ENCODE data around the gene STRN4.

STRN4 gene

DNA sequence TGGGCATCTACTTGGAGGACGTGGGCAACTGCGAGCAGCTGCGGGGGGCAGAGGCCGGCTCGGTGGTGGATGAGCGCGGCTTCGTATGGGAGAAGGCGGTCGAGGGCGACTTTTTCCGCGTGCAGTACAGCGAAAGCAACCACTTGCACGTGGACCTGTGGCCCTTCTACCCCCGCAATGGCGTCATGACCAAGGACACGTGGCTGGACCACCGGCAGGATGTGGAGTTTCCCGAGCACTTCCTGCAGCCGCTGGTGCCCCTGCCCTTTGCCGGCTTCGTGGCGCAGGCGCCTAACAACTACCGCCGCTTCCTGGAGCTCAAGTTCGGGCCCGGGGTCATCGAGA, 10.3 kb upstream of the STRN4 start:
- POLR2A ChIA-PET, result no interaction called here
- CTCF ChIA-PET, result interaction anchor here (0.7 to 12.3 kb wide), 16 partner anchors 9 to 366 kb away, joined by 3 to 278 read pairs (median 4); partner anchors contain the start of gene FKRP
- no peak for DNase-seq (ENCODE audit: low read depth, low spot score)
- no peak overlapping the region for H3K4me3 ChIP-seq (ENCODE audit: low read depth, low read length)
- no peak for TF ChIP-seq CTCF (IDR thresholded peaks at IDR 0.05; ENCODE audit: insufficient read depth, low read length, missing control alignments)

- DNase-seq (ENCODE audit: low read depth, low spot score), result no peak
- no peak overlapping the region for H3K4me3 ChIP-seq (ENCODE audit: low read depth, low read length)
- ChIA-PET POLR2A (no interaction called here), CTCF (interaction anchor here (0.7 to 12.3 kb wide), 15 partner anchors 8 to 367 kb away, joined by 3 to 278 read pairs (median 4); partner anchors contain the start of gene FKRP)
- no peak for TF ChIP-seq CTCF (IDR thresholded peaks at IDR 0.05; ENCODE audit: insufficient read depth, low read length, missing control alignments)
These were observed 9.7 kb upstream of the STRN4 start for GRCh38 chr19:46755853-46756543.

DNA sequence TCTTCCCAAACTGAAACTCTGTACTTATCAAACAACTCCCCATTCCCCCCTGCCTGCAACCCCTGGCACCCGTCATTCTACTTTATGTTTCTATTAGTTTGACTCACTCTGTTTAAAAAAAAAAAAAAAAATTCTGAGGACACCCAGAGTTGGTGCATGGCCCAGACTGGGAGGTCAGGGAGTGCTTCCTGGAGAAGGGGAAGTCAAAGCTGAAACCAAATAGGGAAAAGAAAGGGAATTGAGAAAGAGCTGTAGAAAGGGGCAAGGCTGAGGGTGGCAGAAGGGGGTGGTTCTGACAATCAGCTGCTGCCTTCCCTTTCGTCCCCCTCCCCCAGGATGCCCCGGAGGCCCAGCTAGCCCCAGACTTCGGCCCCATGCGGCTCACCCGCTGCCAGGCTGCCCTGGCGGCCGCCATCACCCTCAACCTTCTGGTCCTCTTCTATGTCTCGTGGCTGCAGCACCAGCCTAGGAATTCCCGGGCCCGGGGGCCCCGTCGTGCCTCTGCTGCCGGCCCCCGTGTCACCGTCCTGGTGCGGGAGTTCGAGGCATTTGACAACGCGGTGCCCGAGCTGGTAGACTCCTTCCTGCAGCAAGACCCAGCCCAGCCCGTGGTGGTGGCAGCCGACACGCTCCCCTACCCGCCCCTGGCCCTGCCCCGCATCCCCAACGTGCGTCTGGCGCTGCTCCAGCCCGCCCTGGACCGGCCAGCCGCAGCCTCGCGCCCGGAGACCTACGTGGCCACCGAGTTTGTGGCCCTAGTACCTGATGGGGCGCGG, 9.0 kb upstream of the STRN4 start:
- CTCF ChIA-PET, result interaction anchor here (0.7 to 12.3 kb wide), 5 partner anchors 11 to 87 kb away, joined by 3 to 278 read pairs (median 10); partner anchors contain the start of gene FKRP
- no peak for TF ChIP-seq CTCF (IDR thresholded peaks at IDR 0.05; ENCODE audit: insufficient read depth, low read length, missing control alignments)

GRCh38 chr19:46753420-46754155, 7.3 kb upstream of the STRN4 start:
- TF ChIP-seq CTCF (IDR thresholded peaks at IDR 0.05; ENCODE audit: insufficient read depth, low read length, missing control alignments), result peak; percentile 42
- no peak for DNase-seq (ENCODE audit: low read depth, low spot score)
- ChIA-PET POLR2A (interaction anchor here (0.7 kb wide), 1 partner anchor 33 kb away, joined by 3 read pairs; no protein-coding TSS in a partner anchor), CTCF (interaction anchor here (0.7 to 12.3 kb wide), 14 partner anchors 9 to 225 kb away, joined by 3 to 278 read pairs (median 3); partner anchors contain the start of gene FKRP)
- H3K4me3 ChIP-seq (ENCODE audit: low read depth, low read length), result no peak overlapping the region

More for the DNA sequence above, 9.0 kb upstream of the STRN4 start:
- DNase-seq (ENCODE audit: low read depth, low spot score), result no peak
- POLR2A ChIA-PET, result interaction anchor here (0.9 kb wide), 1 partner anchor 85 kb away, joined by 8 read pairs; no protein-coding TSS in a partner anchor
- H3K4me3 ChIP-seq (ENCODE audit: low read depth, low read length), result no peak overlapping the region

- ChIA-PET POLR2A (no interaction called here), CTCF (interaction anchor here (0.7 to 12.3 kb wide), 25 partner anchors 8 to 227 kb away, joined by 3 to 278 read pairs (median 4); partner anchors contain the start of gene AP2S1)
- peak; percentile 68 for TF ChIP-seq CTCF (IDR thresholded peaks at IDR 0.05; ENCODE audit: insufficient read depth, low read length, missing control alignments)
- no peak for DNase-seq (ENCODE audit: low read depth, low spot score)
- no peak overlapping the region for H3K4me3 ChIP-seq (ENCODE audit: low read depth, low read length)
These were observed 2.3 kb upstream of the STRN4 start for GRCh38 chr19:46748325-46749109.
